Left lung (tissue), 10 donors: ENCODE data around the gene RALGAPA1. TPM values are rescaled to one million over a fixed set of nuclear protein-coding genes. Genes with fewer than 3 reads are reported as not detected.

ENCODE experiments used
- ATAC-seq: fragments of 200-7000 bp; cut with Tn5 transposase; one replicate; pipeline ENCODE4 v1.9.1; 2020; ENCODE audit warnings: moderate library complexity
- DNase-seq, 4 donors: peaks; one replicate each; pipeline ENCODE4 v3.0.0-alpha.2; 2013 to 2020
- H3K27ac ChIP-seq, 2 donors: fragments of 200-600 bp; sonication (generic) in 1 of 2; one replicate each; pipeline versions ENCODE4 v1.5.0 to v1.8.0; 2020 to 2021
- H3K27me3 ChIP-seq, 2 donors: fragments of 200-600 bp; sonication (generic) in 1 of 2; one replicate each; pipeline versions ENCODE4 v1.5.0 to v1.8.0; 2020 to 2021
- H3K36me3 ChIP-seq, 2 donors: fragments of 200-600 bp; sonication (generic) in 1 of 2; one replicate each; pipeline versions ENCODE4 v1.5.0 to v1.8.0; 2020 to 2021
- H3K4me1 ChIP-seq, 2 donors: fragments of 200-600 bp; one replicate each; pipeline ENCODE4 v1.8.0; 2021
- H3K4me3 ChIP-seq, 2 donors: fragments of 200-600 bp; sonication (generic) in 1 of 2; one replicate each; pipeline versions ENCODE4 v1.5.0 to v1.8.0; 2020 to 2021; ENCODE audit warnings: mild to moderate bottlenecking in 1 of 2
- H3K9me3 ChIP-seq, 2 donors: fragments of 200-600 bp; sonication (generic) in 1 of 2; one replicate each; pipeline versions ENCODE4 v1.5.0 to v1.8.0; 2020 to 2021
- intact Hi-C, 2 donors: fragments of 100-400 bp; cut with DNase I; formaldehyde crosslinking; loops; one replicate each; pipeline versions ENCODE4 v1.11.2 to v1.14.2; 2022
- polyA plus RNA-seq, 6 donors: library from polyadenylated mRNA; unstranded; fragments of 120-200 nt; gene quantifications; one replicate each; pipeline ENCODE4 v1.2.1, GENCODE V29; 2013; ENCODE audit not compliant: insufficient read length in 6 of 6
- total RNA-seq, 2 donors: library from RNA; stranded (reverse); fragmentation: NEBNext Ultra II Directional; extraction: Animal tissue kit (Norgen Biotek cat#: 25700); gene quantifications; one replicate each; pipeline ENCODE4 v1.2.1, GENCODE V29; 2021
- TF ChIP-seq, protein P1 (sequence below), 2 donors: fragments of 200-600 bp; sonication (generic) in 1 of 2; IDR thresholded peaks; one replicate each; pipeline versions ENCODE4 v1.5.0 to v1.8.0; 2021; ENCODE audit warnings: antibody characterized with exemption in 2 of 2
- donor health status: DM: no; HTN: yes; CAD: no.
- donor health status: DM: no; HTN: no; CAD: no.

The RALGAPA1 gene
- total and polyA plus RNA-seq, 8 donors: 42.0 to 58.7 (median 48.0) TPM

GRCh38 chr14:35506927-35507326 is 302.2 kb downstream of the RALGAPA1 start:
- TF ChIP-seq, protein P1, sequence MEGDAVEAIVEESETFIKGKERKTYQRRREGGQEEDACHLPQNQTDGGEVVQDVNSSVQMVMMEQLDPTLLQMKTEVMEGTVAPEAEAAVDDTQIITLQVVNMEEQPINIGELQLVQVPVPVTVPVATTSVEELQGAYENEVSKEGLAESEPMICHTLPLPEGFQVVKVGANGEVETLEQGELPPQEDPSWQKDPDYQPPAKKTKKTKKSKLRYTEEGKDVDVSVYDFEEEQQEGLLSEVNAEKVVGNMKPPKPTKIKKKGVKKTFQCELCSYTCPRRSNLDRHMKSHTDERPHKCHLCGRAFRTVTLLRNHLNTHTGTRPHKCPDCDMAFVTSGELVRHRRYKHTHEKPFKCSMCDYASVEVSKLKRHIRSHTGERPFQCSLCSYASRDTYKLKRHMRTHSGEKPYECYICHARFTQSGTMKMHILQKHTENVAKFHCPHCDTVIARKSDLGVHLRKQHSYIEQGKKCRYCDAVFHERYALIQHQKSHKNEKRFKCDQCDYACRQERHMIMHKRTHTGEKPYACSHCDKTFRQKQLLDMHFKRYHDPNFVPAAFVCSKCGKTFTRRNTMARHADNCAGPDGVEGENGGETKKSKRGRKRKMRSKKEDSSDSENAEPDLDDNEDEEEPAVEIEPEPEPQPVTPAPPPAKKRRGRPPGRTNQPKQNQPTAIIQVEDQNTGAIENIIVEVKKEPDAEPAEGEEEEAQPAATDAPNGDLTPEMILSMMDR (IDR thresholded peaks at IDR 0.05): no peak
- intact Hi-C loops: no loop called here
- H3K36me3 ChIP-seq: no peaks in the 10 kb centered on the region
- no peaks in the 10 kb centered on the region for H3K9me3 ChIP-seq
- DNase-seq (no peak), ATAC-seq (no peak)
- no peaks in the 10 kb centered on the region for H3K4me1 ChIP-seq
- H3K27me3 ChIP-seq: no peaks in the 10 kb centered on the region
- no peak overlapping the region for H3K4me3 ChIP-seq
- no peak overlapping the region for H3K27ac ChIP-seq

DNA sequence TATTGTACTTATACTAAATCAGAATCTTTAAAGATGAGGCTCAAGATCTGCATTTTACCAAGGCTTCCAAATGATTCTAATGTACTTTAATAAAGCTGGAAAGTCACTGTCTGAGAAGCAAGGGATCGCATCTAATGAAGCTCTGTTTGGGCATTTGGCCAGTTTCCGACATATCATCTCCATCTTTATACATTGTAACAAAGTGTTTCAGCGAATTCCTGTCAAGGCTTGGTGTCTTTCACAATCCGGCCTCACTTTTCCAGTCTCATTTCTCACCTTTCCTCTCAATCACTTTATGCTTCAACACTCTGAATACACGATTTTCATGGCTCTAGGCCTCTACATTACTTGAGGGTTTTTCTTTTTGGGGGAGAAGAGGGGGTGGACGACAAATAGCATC is 302.6 kb downstream of the RALGAPA1 start:
- no peak for ATAC-seq
- Histone ChIP-seq H3K27ac (no peak overlapping the region), H3K4me1 (no peaks in the 10 kb centered on the region), H3K27me3 (no peaks in the 10 kb centered on the region), H3K4me3 (no peak overlapping the region), H3K36me3 (no peaks in the 10 kb centered on the region), H3K9me3 (no peaks in the 10 kb centered on the region)
- TF ChIP-seq, protein P1 (IDR thresholded peaks at IDR 0.05): no peak
- DNase-seq: no peak
- intact Hi-C loops: no loop called here

DNA sequence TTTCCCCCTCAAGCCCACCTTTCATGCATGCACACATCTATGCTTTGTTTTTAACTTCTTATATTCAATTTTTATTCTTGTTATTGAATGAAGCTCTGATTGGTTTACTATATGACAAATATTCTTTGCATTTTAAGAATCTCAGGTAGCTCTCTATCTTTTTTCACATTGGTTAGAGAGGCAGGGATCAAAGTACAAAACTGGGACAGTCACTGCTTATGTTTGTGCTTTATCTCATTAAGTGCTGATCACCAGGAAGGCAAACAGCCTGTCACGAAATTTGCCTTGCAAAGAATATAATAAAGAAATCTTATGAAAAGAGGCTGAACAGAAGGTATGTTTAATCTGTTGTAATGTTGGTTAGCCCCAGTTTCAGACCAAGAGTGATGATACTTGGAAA is 304.8 kb downstream of the RALGAPA1 start:
- Histone ChIP-seq H3K4me1 (no peaks in the 10 kb centered on the region), H3K4me3 (no peak overlapping the region), H3K27ac (no peak overlapping the region), H3K36me3 (no peaks in the 10 kb centered on the region), H3K27me3 (no peaks in the 10 kb centered on the region), H3K9me3 (no peaks in the 10 kb centered on the region)
- ATAC-seq (no peak), DNase-seq (no peak)
- intact Hi-C loops: no loop called here
- TF ChIP-seq, protein P1 (IDR thresholded peaks at IDR 0.05): no peak

- Histone ChIP-seq H3K9me3 (no peaks in the 10 kb centered on the region), H3K27ac (no peak overlapping the region), H3K4me3 (no peak overlapping the region), H3K36me3 (no peaks in the 10 kb centered on the region), H3K27me3 (no peaks in the 10 kb centered on the region), H3K4me1 (no peaks in the 10 kb centered on the region)
- ATAC-seq (no peak), DNase-seq (no peak)
- TF ChIP-seq, protein P1 (IDR thresholded peaks at IDR 0.05): no peak
- intact Hi-C loops: no loop called here
These were observed 305.4 kb downstream of the RALGAPA1 start for GRCh38 chr14:35503646-35504045.

DNA sequence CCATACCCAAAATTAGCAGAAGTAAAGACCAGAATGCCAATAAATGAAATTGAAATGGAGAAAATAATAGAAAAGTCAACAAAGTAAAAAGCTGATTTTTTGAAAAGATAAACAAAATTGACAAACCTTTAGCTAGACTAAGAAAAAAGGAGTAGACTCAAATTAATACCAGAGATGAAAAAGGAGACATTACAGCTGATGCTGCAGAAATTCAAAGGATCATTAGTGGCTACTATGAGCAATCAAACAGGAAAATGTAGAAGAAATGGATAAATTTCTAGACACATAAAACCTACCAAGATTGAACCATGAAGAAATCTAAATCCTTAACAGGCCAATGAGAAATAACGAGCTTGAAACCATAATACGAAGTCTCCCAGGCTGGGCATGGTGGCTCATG is 309.9 kb downstream of the RALGAPA1 start:
- DNase-seq (no peak), ATAC-seq (no peak)
- H3K36me3 ChIP-seq: no peaks in the 10 kb centered on the region
- TF ChIP-seq, protein P1 (IDR thresholded peaks at IDR 0.05): no peak
- intact Hi-C loops: no loop called here
- no peaks in the 10 kb centered on the region for H3K9me3 ChIP-seq
- H3K4me1 ChIP-seq: no peaks in the 10 kb centered on the region
- H3K4me3 ChIP-seq: no peak overlapping the region
- H3K27ac ChIP-seq: no peak overlapping the region
- H3K27me3 ChIP-seq: no peaks in the 10 kb centered on the region
